ENCODE data around the gene BRMS1. TPM values are rescaled to one million over a fixed set of nuclear protein-coding genes. Genes with fewer than 3 reads are reported as not detected.
"Not testable (repeated sequence)": the region's sequence is repeated elsewhere in the genome, so short reads cannot be mapped to it uniquely, and the experiment has no call there.

BRMS1 gene
- total RNA-seq, 3 donors from 2014 or later: 91.1 to 105 (median 94.9) TPM

GRCh38 chr11:66315921-66316811, 28.7 kb downstream of the BRMS1 start:
- DNase-seq (no peak), ATAC-seq (no peak)
- H3K4me3 Mint-ChIP-seq: no peak overlapping the region
- H3K4me1 Mint-ChIP-seq (ENCODE audit: low read depth): peaks cover 66% of the 10 kb centered on the region
- peaks cover 2% of the 10 kb centered on the region for H3K27me3 Mint-ChIP-seq (ENCODE audit: low read depth)
- no peaks in the 10 kb centered on the region for H3K9me3 Mint-ChIP-seq
- H3K36me3 Mint-ChIP-seq (ENCODE audit: insufficient read depth): no peaks in the 10 kb centered on the region

- Mint-ChIP-seq H3K36me3 (ENCODE audit: insufficient read depth) (no peaks in the 10 kb centered on the region), H3K4me1 (ENCODE audit: low read depth) (peaks cover 66% of the 10 kb centered on the region), H3K27me3 (ENCODE audit: low read depth) (peaks cover 2% of the 10 kb centered on the region), H3K4me3 (no peak overlapping the region), H3K9me3 (no peaks in the 10 kb centered on the region)
- no peak for DNase-seq
- ATAC-seq: no peak
These were observed 29.4 kb downstream of the BRMS1 start for GRCh38 chr11:66315498-66315885.

- ATAC-seq (no peak), DNase-seq (no peak)
- Mint-ChIP-seq H3K4me1 (ENCODE audit: low read depth) (peaks cover 63% of the 10 kb centered on the region), H3K36me3 (ENCODE audit: insufficient read depth) (no peaks in the 10 kb centered on the region), H3K27me3 (ENCODE audit: low read depth) (peaks cover 2% of the 10 kb centered on the region), H3K9me3 (no peaks in the 10 kb centered on the region), H3K4me3 (no peak overlapping the region)
These were observed 30.1 kb downstream of the BRMS1 start for GRCh38 chr11:66314561-66315497.

GRCh38 chr11:66314186-66314501, 30.8 kb downstream of the BRMS1 start:
- DNase-seq (no peak), ATAC-seq (no peak)
- peaks cover 57% of the 10 kb centered on the region for H3K4me1 Mint-ChIP-seq (ENCODE audit: low read depth)
- peak overlapping the region; percentile 64 for H3K4me3 Mint-ChIP-seq
- H3K36me3 Mint-ChIP-seq (ENCODE audit: insufficient read depth): no peaks in the 10 kb centered on the region
- H3K27me3 Mint-ChIP-seq (ENCODE audit: low read depth): peaks cover 2% of the 10 kb centered on the region
- H3K9me3 Mint-ChIP-seq: no peaks in the 10 kb centered on the region

- Mint-ChIP-seq H3K4me1 (ENCODE audit: low read depth) (peaks cover 51% of the 10 kb centered on the region), H3K9me3 (no peaks in the 10 kb centered on the region), H3K4me3 (peak overlapping the region; percentile 86), H3K27me3 (ENCODE audit: low read depth) (peaks cover under 1% of the 10 kb centered on the region), H3K36me3 (ENCODE audit: insufficient read depth) (no peaks in the 10 kb centered on the region)
- ATAC-seq: no peak
- no peak for DNase-seq
These were observed 31.4 kb downstream of the BRMS1 start for GRCh38 chr11:66313321-66314185.

- peak; percentile 98 for DNase-seq
- Mint-ChIP-seq H3K36me3 (ENCODE audit: insufficient read depth) (no peaks in the 10 kb centered on the region), H3K9me3 (no peaks in the 10 kb centered on the region), H3K4me1 (ENCODE audit: low read depth) (peaks cover 43% of the 10 kb centered on the region), H3K4me3 (peak overlapping the region; percentile 86), H3K27me3 (ENCODE audit: low read depth) (no peaks in the 10 kb centered on the region)
- ATAC-seq: peak; percentile 76 to 81
These were observed 32.2 kb downstream of the BRMS1 start for GRCh38 chr11:66312549-66313320.

GRCh38 chr11:66311965-66312548, 32.8 kb downstream of the BRMS1 start:
- Mint-ChIP-seq H3K9me3 (no peaks in the 10 kb centered on the region), H3K27me3 (ENCODE audit: low read depth) (no peaks in the 10 kb centered on the region), H3K36me3 (ENCODE audit: insufficient read depth) (no peaks in the 10 kb centered on the region), H3K4me3 (peak overlapping the region; percentile 86), H3K4me1 (ENCODE audit: low read depth) (peaks cover 36% of the 10 kb centered on the region)
- peak; percentile 72 to 74 for ATAC-seq
- DNase-seq: peak; percentile 99

- DNase-seq: no peak
- no peaks in the 10 kb centered on the region for H3K27me3 Mint-ChIP-seq (ENCODE audit: low read depth)
These were observed 33.4 kb downstream of the BRMS1 start for GRCh38 chr11:66311470-66311964.

GRCh38 chr11:66310803-66311440, 34.0 kb downstream of the BRMS1 start:
- not testable (repeated sequence) for H3K27me3 Mint-ChIP-seq (ENCODE audit: low read depth); H3K4me3 Mint-ChIP-seq; H3K36me3 Mint-ChIP-seq (ENCODE audit: insufficient read depth); H3K9me3 Mint-ChIP-seq; DNase-seq; ATAC-seq
- H3K4me1 Mint-ChIP-seq (ENCODE audit: low read depth): peaks cover 33% of the 10 kb centered on the region

More at GRCh38 chr11:66311470-66311964, 33.4 kb downstream of the BRMS1 start:
- Mint-ChIP-seq H3K4me1 (ENCODE audit: low read depth) (peaks cover 36% of the 10 kb centered on the region), H3K4me3 (peak overlapping the region; percentile 86), H3K9me3 (no peaks in the 10 kb centered on the region), H3K36me3 (ENCODE audit: insufficient read depth) (no peaks in the 10 kb centered on the region)
- ATAC-seq: peak in 1 of 2 donors; percentile 29

- ATAC-seq (no peak), DNase-seq (no peak)
- peaks cover 27% of the 10 kb centered on the region for H3K4me1 Mint-ChIP-seq (ENCODE audit: low read depth)
- H3K4me3 Mint-ChIP-seq: no peak overlapping the region
- H3K9me3 Mint-ChIP-seq: no peaks in the 10 kb centered on the region
- H3K36me3 Mint-ChIP-seq (ENCODE audit: insufficient read depth): no peaks in the 10 kb centered on the region
- no peaks in the 10 kb centered on the region for H3K27me3 Mint-ChIP-seq (ENCODE audit: low read depth)
These were observed 34.6 kb downstream of the BRMS1 start for GRCh38 chr11:66310324-66310723.

GRCh38 chr11:66309475-66309874, 35.4 kb downstream of the BRMS1 start:
- Mint-ChIP-seq H3K36me3 (ENCODE audit: insufficient read depth) (no peaks in the 10 kb centered on the region), H3K4me3 (no peak overlapping the region), H3K9me3 (no peaks in the 10 kb centered on the region), H3K27me3 (ENCODE audit: low read depth) (no peaks in the 10 kb centered on the region), H3K4me1 (ENCODE audit: low read depth) (peaks cover 23% of the 10 kb centered on the region)
- no peak for ATAC-seq
- no peak for DNase-seq

GRCh38 chr11:66302656-66303055, 42.2 kb downstream of the BRMS1 start:
- H3K4me3 Mint-ChIP-seq: no peak overlapping the region
- DNase-seq: no peak
- H3K27me3 Mint-ChIP-seq (ENCODE audit: low read depth): no peaks in the 10 kb centered on the region
- H3K9me3 Mint-ChIP-seq: no peaks in the 10 kb centered on the region
- no peaks in the 10 kb centered on the region for H3K4me1 Mint-ChIP-seq (ENCODE audit: low read depth)
- H3K36me3 Mint-ChIP-seq (ENCODE audit: insufficient read depth): no peaks in the 10 kb centered on the region
- ATAC-seq: no peak
